GM10248 (cell line): Measurements from ENCODE around the gene AP1M2.

Source experiments
- CTCF ChIA-PET: fragments of 300-600 bp; sonication (Branson Sonifier 250); formaldehyde crosslinking; extraction: SDS; loops from one replicate; lab custom pipeline; 2021; ENCODE audit warnings: antibody characterized with exemption; lab: Yijun Ruan, JAX
- POLR2A ChIA-PET: fragments of 350-650 bp; sonication (Branson Sonifier 250); formaldehyde crosslinking; extraction: SDS; loops from one replicate; lab custom pipeline; 2020; ENCODE audit warnings: antibody characterized with exemption; lab: Yijun Ruan, JAX
- DNase-seq: peaks from one replicate; pipeline ENCODE4 v3.0.0; 2012; ENCODE audit errors: extremely low spot score
- CTCF ChIP-seq: IDR thresholded peaks from 2 replicates; pipeline ENCODE4 v1.5.1; 2012; ENCODE audit warnings: mild to moderate bottlenecking, low read depth; ENCODE audit errors: extremely low read depth, missing control alignments, control extremely low read depth

AP1M2 gene

GRCh38 chr19:10587022-10587838, at the start of gene AP1M2:
AP1M2 (minus strand) TSS chr19:10587312; CDS start chr19:10587231, 81 bp downstream.
- no peak for DNase-seq
- ChIA-PET POLR2A (no interaction called here), CTCF (no interaction called here)
- TF ChIP-seq CTCF, result no peak

GRCh38 chr19:10636304-10636972, 49.3 kb upstream of the AP1M2 start:
- ChIA-PET POLR2A (interaction anchor here (0.6 kb wide), 1 partner anchor 65 kb away, joined by 6 read pairs; the partner anchor contains the start of gene QTRT1), CTCF (interaction anchor here (1.5 to 3.0 kb wide), 3 partner anchors 8 to 55 kb away, joined by 4 to 9 read pairs (median 9); no protein-coding TSS in a partner anchor)
- TF ChIP-seq CTCF, result no peak
- no peak for DNase-seq

- CTCF ChIA-PET, result interaction anchor here (1.3 to 1.7 kb wide), 4 partner anchors 9 to 54 kb away, joined by 4 to 9 read pairs (median 6); no protein-coding TSS in a partner anchor
- TF ChIP-seq CTCF, result no peak
- POLR2A ChIA-PET, result no interaction called here
- DNase-seq, result no peak
These were observed 47.9 kb upstream of the AP1M2 start for GRCh38 chr19:10634963-10635362.

- DNase-seq, result no peak
- no peak for TF ChIP-seq CTCF
- ChIA-PET CTCF (interaction anchor here (1.5 to 1.7 kb wide), 2 partner anchors 10 to 53 kb away, joined by 4 to 7 read pairs; no protein-coding TSS in a partner anchor), POLR2A (no interaction called here)
These were observed 47.3 kb upstream of the AP1M2 start for GRCh38 chr19:10634430-10634829.

GRCh38 chr19:10631874-10632273, 44.8 kb upstream of the AP1M2 start:
- no peak for TF ChIP-seq CTCF
- DNase-seq, result no peak

GRCh38 chr19:10625762-10626138, 38.6 kb upstream of the AP1M2 start:
- ChIA-PET CTCF (interaction anchor here (1.9 to 2.0 kb wide), 2 partner anchors 18 to 45 kb away, joined by 5 to 9 read pairs; no protein-coding TSS in a partner anchor), POLR2A (no interaction called here)
- no peak for TF ChIP-seq CTCF
- no peak for DNase-seq

More at GRCh38 chr19:10631874-10632273, 44.8 kb upstream of the AP1M2 start:
- ChIA-PET CTCF (interaction anchor here (2.0 kb wide), 1 partner anchor 12 kb away, joined by 7 read pairs; no protein-coding TSS in a partner anchor), POLR2A (no interaction called here)
